H54 (cell line): ENCODE data around the gene GCNA.

Source experiments
- DNase-seq: peaks from one replicate; pipeline ENCODE4 v3.0.0; 2011; ENCODE audit warnings: low spot score, mixed read lengths; ENCODE audit not compliant: insufficient read length
- FAIRE-seq: peaks from 3 replicates; lab custom pipeline; 2011; peaks lifted over from hg19 to GRCh38; lab: Jason Lieb, UNC
- POLR2A ChIP-seq: IDR thresholded peaks from 2 replicates; pipeline ENCODE4 v1.6.1; 2011; ENCODE audit warnings: low read depth, mild to moderate bottlenecking, low read length

Gene GCNA

GRCh38 chrX:71578253-71579135 lies at the start of gene GCNA:
TSS of gene GCNA (plus strand) at chrX:71578437. CDS start at chrX:71580822, 2,385 bp downstream.
- FAIRE-seq (no peak), DNase-seq (no peak)
- no peak for TF ChIP-seq POLR2A

- DNase-seq (no peak), FAIRE-seq (peak; percentile 89)
- TF ChIP-seq POLR2A, result no peak
These were observed 46.0 kb upstream of the GCNA start for GRCh38 chrX:71532078-71532752.

- TF ChIP-seq POLR2A, result peak; percentile 65
- FAIRE-seq (peak; percentile 60), DNase-seq (peak; percentile 40)
These were observed 45.3 kb upstream of the GCNA start, which contains the start of gene OGT for GRCh38 chrX:71532753-71533425. TSS of gene OGT (plus strand) at chrX:71533104. CDS start at chrX:71533300, 196 bp downstream.

- DNase-seq, result no peak
- TF ChIP-seq POLR2A, result no peak
- FAIRE-seq, result no peak
These were observed 44.8 kb upstream of the GCNA start for GRCh38 chrX:71533516-71533850.

GRCh38 chrX:71533851-71534561 lies 44.2 kb upstream of the GCNA start:
- no peak for FAIRE-seq
- 0 out of 2 replicates have a peak, but pooled peaks have one; percentile 17 for TF ChIP-seq POLR2A
- no peak for DNase-seq

GRCh38 chrX:71534773-71535544 lies 43.3 kb upstream of the GCNA start:
- FAIRE-seq, result no peak
- DNase-seq, result no peak

GRCh38 chrX:71536285-71536684 lies 42.0 kb upstream of the GCNA start:
- FAIRE-seq (no peak), DNase-seq (no peak)
- no peak for TF ChIP-seq POLR2A

More at GRCh38 chrX:71534773-71535544, 43.3 kb upstream of the GCNA start:
- no peak for TF ChIP-seq POLR2A

GRCh38 chrX:71537743-71538142 lies 40.5 kb upstream of the GCNA start:
- no peak for DNase-seq
- TF ChIP-seq POLR2A, result no peak
- FAIRE-seq, result no peak

- FAIRE-seq, result no peak
- no peak for DNase-seq
- no peak for TF ChIP-seq POLR2A
These were observed 37.4 kb upstream of the GCNA start for GRCh38 chrX:71540801-71541200.

- TF ChIP-seq POLR2A, result no peak
- DNase-seq (no peak), FAIRE-seq (no peak)
These were observed 36.8 kb upstream of the GCNA start for GRCh38 chrX:71541210-71542022.

- no peak for TF ChIP-seq POLR2A
- no peak for FAIRE-seq
- no peak for DNase-seq
These were observed 35.8 kb upstream of the GCNA start for GRCh38 chrX:71542411-71542810.

GRCh38 chrX:71542825-71543224 lies 35.4 kb upstream of the GCNA start:
- no peak for FAIRE-seq

More at GRCh38 chrX:71542825-71543224, 35.4 kb upstream of the GCNA start:
- no peak for TF ChIP-seq POLR2A
- no peak for DNase-seq
